ENCODE data around the gene APOL1. TPM values are rescaled to one million over a fixed set of nuclear protein-coding genes. Genes with fewer than 3 reads are reported as not detected.

Gene APOL1
- total and polyA plus RNA-seq, 7 experiments from 2014 or later = 6.2 to 91.1 (median 17.8) TPM

- Mint-ChIP-seq H3K9me3 (peaks cover 0 to 16% (median 6%) of the 10 kb centered on the region in 11 donors), H3K27ac (peak overlapping the region; percentile 94 to 99 (median 98)), H3K27me3 (peaks cover 0 to 10% (median 0%) of the 10 kb centered on the region in 5 donors), H3K4me1 (peaks cover 45 to 60% (median 58%) of the 10 kb centered on the region in 7 donors), H3K36me3 (peaks cover 19 to 64% (median 32%) of the 10 kb centered on the region in 5 donors), H3K4me3 (peak overlapping the region; percentile 93 to 99 (median 99))
- H3K27ac ChIP-seq (ENCODE audit: low read depth, low read length) = peak overlapping the region; percentile 76
- DNase-seq (no peak), ATAC-seq (no peak)
- H3K36me3 ChIP-seq (ENCODE audit: control insufficient read depth in 2 of 3, insufficient read depth in 3 of 3, low read length in 3 of 3) = peaks cover 0 to 26% (median 0%) of the 10 kb centered on the region in 3 experiments
- H3K4me3 ChIP-seq (ENCODE audit: low read length) = peak overlapping the region; percentile 94
- H3K4me1 ChIP-seq (ENCODE audit: control insufficient read depth in 2 of 2, insufficient read depth in 2 of 2, low read length in 2 of 2) = peaks cover 23 to 33% of the 10 kb centered on the region in 2 donors
- intact Hi-C loops (cut with micrococcal nuclease) = loop anchor here (1.0 to 5.0 kb wide), 10 partner anchors 14 to 290 kb away; partner anchors contain the start of genes APOL1 (in 2 of the 2), APOL3 (in 1 of the 2), EIF3D (in 1 of the 2) and TXN2 (in 1 of the 2)
- H3K27me3 ChIP-seq (ENCODE audit: control insufficient read depth in 2 of 2, insufficient read depth in 2 of 2, low read length in 2 of 2) = no peaks in the 10 kb centered on the region
- ChIA-PET POLR2A (interaction anchor here (0.7 to 4.0 kb wide), 9 partner anchors 10 to 909 kb away, joined by 3 to 24 read pairs (median 3); partner anchors contain the start of genes APOL1, APOL3 and APOL6), CTCF (interaction anchor here (0.8 to 1.8 kb wide), 16 partner anchors 14 to 173 kb away, joined by 3 to 11 read pairs (median 4); partner anchors contain the start of genes APOL1 and APOL3)
- no peaks in the 10 kb centered on the region for H3K9me3 ChIP-seq (ENCODE audit: control insufficient read depth in 2 of 3, low read length in 3 of 3)
These were observed 13.9 kb upstream of the APOL1 start for GRCh38 chr22:36239150-36239400.

- peak; percentile 99 for ATAC-seq
- Mint-ChIP-seq H3K36me3 (peaks cover 15 to 60% (median 29%) of the 10 kb centered on the region in 5 donors), H3K4me1 (peaks cover 44 to 55% (median 53%) of the 10 kb centered on the region in 7 donors), H3K27me3 (peaks cover 0 to 10% (median 0%) of the 10 kb centered on the region in 5 donors), H3K9me3 (peaks cover 0 to 16% (median 6%) of the 10 kb centered on the region in 11 donors), H3K27ac (peak within 1 kb of the TSS; percentile 94 to 99 (median 98)), H3K4me3 (peak within 1 kb of the TSS; percentile 93 to 99 (median 99))
- intact Hi-C loops (cut with micrococcal nuclease) = loop anchor here (1.0 to 5.0 kb wide), 10 partner anchors 14 to 290 kb away; partner anchors contain the start of genes APOL1 (in 2 of the 2), APOL3 (in 1 of the 2), EIF3D (in 1 of the 2) and TXN2 (in 1 of the 2)
- Histone ChIP-seq H3K4me1 (ENCODE audit: control insufficient read depth in 2 of 2, insufficient read depth in 2 of 2, low read length in 2 of 2) (peaks cover 23 to 33% of the 10 kb centered on the region in 2 donors), H3K27me3 (ENCODE audit: control insufficient read depth in 2 of 2, insufficient read depth in 2 of 2, low read length in 2 of 2) (no peaks in the 10 kb centered on the region), H3K9me3 (ENCODE audit: control insufficient read depth in 2 of 3, low read length in 3 of 3) (no peaks in the 10 kb centered on the region), H3K4me3 (ENCODE audit: low read length) (peak within 1 kb of the TSS; percentile 94), H3K27ac (ENCODE audit: low read depth, low read length) (peak within 1 kb of the TSS; percentile 76), H3K36me3 (ENCODE audit: control insufficient read depth in 2 of 3, insufficient read depth in 3 of 3, low read length in 3 of 3) (peaks cover 0 to 23% (median 0%) of the 10 kb centered on the region in 3 experiments)
- peak; percentile 52 to 88 (median 79) for DNase-seq
- ChIA-PET CTCF (interaction anchor here (0.6 to 1.8 kb wide), 17 partner anchors 14 to 174 kb away, joined by 3 to 11 read pairs (median 4); partner anchors contain the start of genes APOL1 and APOL3), POLR2A (interaction anchor here (0.6 to 4.0 kb wide), 13 partner anchors 9 to 910 kb away, joined by 3 to 24 read pairs (median 3); partner anchors contain the start of genes APOL1, APOL3 and APOL6)
These were observed 13.3 kb upstream of the APOL1 start, which contains the start of gene APOL2 for GRCh38 chr22:36239401-36240171. APOL2 (minus strand) TSS chr22:36239527; CDS start chr22:36233162, 6,365 bp downstream.

- H3K9me3 ChIP-seq (ENCODE audit: control insufficient read depth in 2 of 3, low read length in 3 of 3) = no peaks in the 10 kb centered on the region
- DNase-seq (no peak), ATAC-seq (no peak)
- CTCF ChIA-PET = interaction anchor here (0.9 kb wide), 1 partner anchor 64 kb away, joined by 3 read pairs; no protein-coding TSS in a partner anchor
- peaks cover 5 to 7% of the 10 kb centered on the region in 2 donors for H3K4me1 ChIP-seq (ENCODE audit: control insufficient read depth in 2 of 2, insufficient read depth in 2 of 2, low read length in 2 of 2)
- intact Hi-C loops (cut with micrococcal nuclease) = no loop called here
- Mint-ChIP-seq H3K4me3 (no peak overlapping the region), H3K4me1 (peaks cover 11 to 17% (median 12%) of the 10 kb centered on the region in 7 donors), H3K9me3 (peaks cover 0 to 20% (median 8%) of the 10 kb centered on the region in 11 donors), H3K27ac (no peak overlapping the region), H3K36me3 (peaks cover 0 to 18% (median 3%) of the 10 kb centered on the region in 5 donors), H3K27me3 (peaks cover 0 to 10% (median 0%) of the 10 kb centered on the region in 5 donors)
- H3K27me3 ChIP-seq (ENCODE audit: control insufficient read depth in 2 of 2, insufficient read depth in 2 of 2, low read length in 2 of 2) = no peaks in the 10 kb centered on the region
- POLR2A ChIA-PET = interaction anchor here (0.6 kb wide), 1 partner anchor 1133 kb away, joined by 3 read pairs; no protein-coding TSS in a partner anchor
- H3K36me3 ChIP-seq (ENCODE audit: control insufficient read depth in 2 of 3, insufficient read depth in 3 of 3, low read length in 3 of 3) = no peaks in the 10 kb centered on the region
- no peak overlapping the region for H3K27ac ChIP-seq (ENCODE audit: low read depth, low read length)
- H3K4me3 ChIP-seq (ENCODE audit: low read length) = no peak overlapping the region
These were observed 8.9 kb upstream of the APOL1 start for GRCh38 chr22:36243986-36244385.

- H3K4me1 Mint-ChIP-seq = peaks cover 3 to 11% (median 5%) of the 10 kb centered on the region in 7 donors
- H3K4me3 Mint-ChIP-seq = no peak overlapping the region
- DNase-seq (peak in 1 of 9 donors; percentile 4), ATAC-seq (no peak)
- POLR2A ChIA-PET = interaction anchor here (0.6 kb wide), 1 partner anchor 104 kb away, joined by 3 read pairs; no protein-coding TSS in a partner anchor
- H3K27ac ChIP-seq (ENCODE audit: low read depth, low read length) = no peak overlapping the region
- no peaks in the 10 kb centered on the region for H3K36me3 ChIP-seq (ENCODE audit: control insufficient read depth in 2 of 3, insufficient read depth in 3 of 3, low read length in 3 of 3)
- intact Hi-C loops (cut with micrococcal nuclease) = no loop called here
- H3K9me3 Mint-ChIP-seq = peaks cover 0 to 20% (median 8%) of the 10 kb centered on the region in 11 donors
- peaks cover 3 to 4% of the 10 kb centered on the region in 2 donors for H3K4me1 ChIP-seq (ENCODE audit: control insufficient read depth in 2 of 2, insufficient read depth in 2 of 2, low read length in 2 of 2)
- H3K36me3 Mint-ChIP-seq = peaks cover 0 to 12% (median 5%) of the 10 kb centered on the region in 5 donors
- H3K27me3 ChIP-seq (ENCODE audit: control insufficient read depth in 2 of 2, insufficient read depth in 2 of 2, low read length in 2 of 2) = no peaks in the 10 kb centered on the region
- no peak overlapping the region for H3K4me3 ChIP-seq (ENCODE audit: low read length)
- CTCF ChIA-PET = interaction anchor here (0.9 kb wide), 1 partner anchor 65 kb away, joined by 3 read pairs; no protein-coding TSS in a partner anchor
- H3K27ac Mint-ChIP-seq = peak overlapping the region in 1 of 9 donors; percentile 17
- peaks cover 0 to 10% (median 0%) of the 10 kb centered on the region in 5 donors for H3K27me3 Mint-ChIP-seq
- H3K9me3 ChIP-seq (ENCODE audit: control insufficient read depth in 2 of 3, low read length in 3 of 3) = no peaks in the 10 kb centered on the region
These were observed 8.2 kb upstream of the APOL1 start for GRCh38 chr22:36244522-36245391.

- Histone ChIP-seq H3K27ac (ENCODE audit: low read depth, low read length) (no peak overlapping the region), H3K9me3 (ENCODE audit: control insufficient read depth in 2 of 3, low read length in 3 of 3) (no peaks in the 10 kb centered on the region), H3K4me1 (ENCODE audit: control insufficient read depth in 2 of 2, insufficient read depth in 2 of 2, low read length in 2 of 2) (no peaks in the 10 kb centered on the region), H3K27me3 (ENCODE audit: control insufficient read depth in 2 of 2, insufficient read depth in 2 of 2, low read length in 2 of 2) (no peaks in the 10 kb centered on the region), H3K36me3 (ENCODE audit: control insufficient read depth in 2 of 3, insufficient read depth in 3 of 3, low read length in 3 of 3) (no peaks in the 10 kb centered on the region), H3K4me3 (ENCODE audit: low read length) (no peak overlapping the region)
- no peak overlapping the region for H3K4me3 Mint-ChIP-seq
- peaks cover 0 to 2% (median 0%) of the 10 kb centered on the region in 7 donors for H3K4me1 Mint-ChIP-seq
- DNase-seq (peak in 1 of 9 donors; percentile 3), ATAC-seq (no peak)
- H3K27me3 Mint-ChIP-seq = peaks cover 0 to 10% (median 0%) of the 10 kb centered on the region in 5 donors
- H3K36me3 Mint-ChIP-seq = peaks cover 0 to 15% (median 5%) of the 10 kb centered on the region in 5 donors
- H3K27ac Mint-ChIP-seq = no peak overlapping the region
- H3K9me3 Mint-ChIP-seq = peaks cover 0 to 20% (median 8%) of the 10 kb centered on the region in 11 donors
- intact Hi-C loops (cut with micrococcal nuclease) = no loop called here
- ChIA-PET POLR2A (no interaction called here), CTCF (interaction anchor here (0.8 kb wide), 1 partner anchor 25 kb away, joined by 4 read pairs; no protein-coding TSS in a partner anchor)
These were observed 7.1 kb upstream of the APOL1 start for GRCh38 chr22:36245805-36246356.

Data from naive thymus-derived CD4-positive, alpha-beta T cell (primary cell).